ENCODE results near the gene ABCA4. TPM values are rescaled to one million over a fixed set of nuclear protein-coding genes. Genes with fewer than 3 reads are reported as not detected.

ABCA4 gene
- total RNA-seq, 4 donors from 2014 or later: not detected

DNA sequence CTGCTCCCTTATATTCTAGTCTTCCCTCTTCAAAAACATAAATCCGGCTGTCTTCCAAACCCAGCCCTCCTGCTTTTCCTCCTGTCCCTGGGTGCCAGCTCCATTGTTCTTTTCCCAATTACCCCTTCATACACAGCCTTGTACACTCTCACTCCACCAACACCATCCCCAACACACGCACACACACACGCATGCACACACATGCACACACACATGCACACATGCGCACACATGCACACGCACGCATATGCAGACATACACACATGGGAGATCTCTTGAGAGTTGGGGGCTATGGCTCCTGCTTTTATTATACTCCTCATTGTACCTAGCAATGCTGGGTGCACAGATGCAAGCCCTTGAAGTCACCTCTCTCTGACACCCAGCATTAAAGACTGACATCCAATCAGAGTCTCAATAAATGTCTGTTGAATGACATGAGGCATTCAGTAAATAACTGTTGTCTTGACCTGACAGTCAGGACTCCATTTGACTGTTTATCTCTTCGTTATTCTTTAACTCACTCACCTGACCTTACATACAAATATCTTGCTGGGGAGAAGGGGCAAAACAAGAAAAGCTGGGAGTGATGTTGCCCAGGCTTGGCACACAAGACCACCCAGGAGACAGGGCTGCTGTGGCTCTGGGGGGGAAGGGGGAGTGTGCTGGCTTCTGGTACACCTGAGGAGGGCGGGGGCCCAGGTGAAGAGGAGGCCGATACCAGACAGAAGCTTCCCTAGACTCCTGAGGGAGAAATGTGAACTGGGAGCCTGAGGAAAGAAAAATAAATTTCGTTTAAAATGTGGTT, 16.0 kb downstream of the ABCA4 start:
- intact Hi-C loops (cut with DNase I; ENCODE audit: low total_unique reads) (no loop called here), in situ Hi-C loops (cut with MboI; ENCODE audit: low sequenced_read_pairs in 4 of 4) (no loop called here)
- H3K36me3 ChIP-seq: no peaks in the 10 kb centered on the region
- H3K4me1 ChIP-seq: no peaks in the 10 kb centered on the region
- no peak for ATAC-seq
- TF ChIP-seq POLR2A (IDR thresholded peaks at IDR 0.05): no peak
- no peaks in the 10 kb centered on the region for H3K27me3 ChIP-seq
- H3K27ac ChIP-seq: no peak overlapping the region
- H3K4me3 ChIP-seq: no peak overlapping the region
- no peaks in the 10 kb centered on the region for H3K9me3 ChIP-seq
- no peak for DNase-seq

- no peak for TF ChIP-seq POLR2A (IDR thresholded peaks at IDR 0.05)
- TF ChIP-seq, protein P1, sequence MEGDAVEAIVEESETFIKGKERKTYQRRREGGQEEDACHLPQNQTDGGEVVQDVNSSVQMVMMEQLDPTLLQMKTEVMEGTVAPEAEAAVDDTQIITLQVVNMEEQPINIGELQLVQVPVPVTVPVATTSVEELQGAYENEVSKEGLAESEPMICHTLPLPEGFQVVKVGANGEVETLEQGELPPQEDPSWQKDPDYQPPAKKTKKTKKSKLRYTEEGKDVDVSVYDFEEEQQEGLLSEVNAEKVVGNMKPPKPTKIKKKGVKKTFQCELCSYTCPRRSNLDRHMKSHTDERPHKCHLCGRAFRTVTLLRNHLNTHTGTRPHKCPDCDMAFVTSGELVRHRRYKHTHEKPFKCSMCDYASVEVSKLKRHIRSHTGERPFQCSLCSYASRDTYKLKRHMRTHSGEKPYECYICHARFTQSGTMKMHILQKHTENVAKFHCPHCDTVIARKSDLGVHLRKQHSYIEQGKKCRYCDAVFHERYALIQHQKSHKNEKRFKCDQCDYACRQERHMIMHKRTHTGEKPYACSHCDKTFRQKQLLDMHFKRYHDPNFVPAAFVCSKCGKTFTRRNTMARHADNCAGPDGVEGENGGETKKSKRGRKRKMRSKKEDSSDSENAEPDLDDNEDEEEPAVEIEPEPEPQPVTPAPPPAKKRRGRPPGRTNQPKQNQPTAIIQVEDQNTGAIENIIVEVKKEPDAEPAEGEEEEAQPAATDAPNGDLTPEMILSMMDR (IDR thresholded peaks at IDR 0.05 in 4 of 5, conservative IDR thresholded peaks at IDR 0.05 in 1 of 5): no peak
- no peaks in the 10 kb centered on the region for H3K4me1 ChIP-seq
- no peaks in the 10 kb centered on the region for H3K9me3 ChIP-seq
- ATAC-seq (no peak), DNase-seq (no peak)
- no peaks in the 10 kb centered on the region for H3K36me3 ChIP-seq
- intact Hi-C loops (cut with DNase I; ENCODE audit: low total_unique reads): no loop called here
- in situ Hi-C loops (cut with MboI; ENCODE audit: low sequenced_read_pairs in 4 of 4): no loop called here
- no peak overlapping the region for H3K4me3 ChIP-seq
- no peak overlapping the region for H3K27ac ChIP-seq
- H3K27me3 ChIP-seq: no peaks in the 10 kb centered on the region
Measured at GRCh38 chr1:94104127-94104684, 16.7 kb downstream of the ABCA4 start.

- ATAC-seq (no peak), DNase-seq (no peak)
- no peak for TF ChIP-seq POLR2A (IDR thresholded peaks at IDR 0.05)
- TF ChIP-seq, protein P1 (IDR thresholded peaks at IDR 0.05 in 4 of 5, conservative IDR thresholded peaks at IDR 0.05 in 1 of 5): no peak
- Histone ChIP-seq H3K27me3 (no peaks in the 10 kb centered on the region), H3K4me1 (no peaks in the 10 kb centered on the region), H3K27ac (no peak overlapping the region), H3K4me3 (no peak overlapping the region), H3K36me3 (no peaks in the 10 kb centered on the region), H3K9me3 (no peaks in the 10 kb centered on the region)
- intact Hi-C loops (cut with DNase I; ENCODE audit: low total_unique reads): no loop called here
- in situ Hi-C loops (cut with MboI; ENCODE audit: low sequenced_read_pairs in 4 of 4): no loop called here
Measured at GRCh38 chr1:94103608-94104007, 17.3 kb downstream of the ABCA4 start.

- ATAC-seq (no peak), DNase-seq (no peak)
- Histone ChIP-seq H3K4me3 (no peak overlapping the region), H3K36me3 (no peaks in the 10 kb centered on the region), H3K4me1 (peaks cover under 1 to 7% of the 10 kb centered on the region in 2 donors), H3K27me3 (no peaks in the 10 kb centered on the region), H3K27ac (no peak overlapping the region), H3K9me3 (no peaks in the 10 kb centered on the region)
- TF ChIP-seq, protein P1 (IDR thresholded peaks at IDR 0.05 in 4 of 5, conservative IDR thresholded peaks at IDR 0.05 in 1 of 5): no peak
- TF ChIP-seq POLR2A (IDR thresholded peaks at IDR 0.05): no peak
- intact Hi-C loops (cut with DNase I; ENCODE audit: low total_unique reads) (no loop called here), in situ Hi-C loops (cut with MboI; ENCODE audit: low sequenced_read_pairs in 4 of 4) (no loop called here)
Measured at GRCh38 chr1:94101613-94102525, 19.1 kb downstream of the ABCA4 start.
